SK-N-SH (cell line): ENCODE data around the gene NUMA1.

ENCODE experiments used
- CHD2 ChIP-seq: fragments of 150-350 bp; IDR thresholded peaks from 2 replicates; pipeline ENCODE4 v1.6.1; 2018; ENCODE audit warnings: low read length; ENCODE audit not compliant: partially characterized antibody
- NRF1 ChIP-seq: IDR thresholded peaks from 2 replicates; pipeline ENCODE4 v1.6.1; 2012; ENCODE audit warnings: low read depth, mild to moderate bottlenecking, low read length
- RAD21 ChIP-seq: IDR thresholded peaks from 2 replicates; pipeline ENCODE4 v1.6.1; 2012; ENCODE audit warnings: mild to moderate bottlenecking, low read length
- RFX5 ChIP-seq: IDR thresholded peaks from 2 replicates; pipeline ENCODE4 v1.6.1; 2012; ENCODE audit warnings: mild to moderate bottlenecking, improper control_type of control experiment, low read length

DNA sequence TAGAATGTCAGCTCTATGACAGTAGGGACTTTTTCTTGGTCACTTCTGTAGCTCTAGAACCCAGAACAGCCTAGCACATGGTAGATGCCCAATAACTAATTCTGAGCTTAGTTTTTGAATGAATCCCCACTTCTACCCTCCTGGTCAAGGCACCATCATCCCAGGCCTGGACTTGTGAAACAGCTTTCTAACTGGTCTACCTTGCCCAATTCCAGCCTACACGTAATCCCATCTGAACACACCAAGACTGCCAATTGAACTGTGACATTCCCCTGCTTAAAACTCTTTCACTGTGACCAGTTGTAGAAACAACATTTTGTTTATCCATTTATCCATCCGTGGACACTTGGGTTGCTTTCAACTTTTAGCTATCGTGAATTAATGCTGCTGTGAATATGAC, 49.0 kb upstream of the NUMA1 start:
- TF ChIP-seq NRF1 (no peak), RFX5 (no peak), CHD2 (no peak), RAD21 (no peak)
